ENCODE results near the gene SORCS2. TPM values are rescaled to one million over a fixed set of nuclear protein-coding genes. Genes with fewer than 3 reads are reported as not detected.

Gene SORCS2
- polyA plus RNA-seq, 1 of the 3 experiments (the other 2 are of a cell fraction), result 1.6 TPM

- Histone ChIP-seq H3K4me1 (ENCODE audit: control insufficient read depth in 1 of 2, insufficient read depth in 2 of 2, low read depth in 1 of 2, low read length in 1 of 2) (peaks cover 0 to 9% of the 10 kb centered on the region in 2 experiments; a peak in 1 of 4 replicates), H3K27me3 (ENCODE audit: insufficient read depth) (no peaks in the 10 kb centered on the region), H4K20me1 (ENCODE audit: insufficient read depth) (no peaks in the 10 kb centered on the region), H3K79me2 (ENCODE audit: insufficient read depth) (no peaks in the 10 kb centered on the region), H3K9me2 (no peaks in the 10 kb centered on the region), H3K9me3 (no peaks in the 10 kb centered on the region), H3K36me3 (replicated peaks in 1 of 2; ENCODE audit: control insufficient read depth in 1 of 2, insufficient read depth in 2 of 2, low read length in 1 of 2) (no peaks in the 10 kb centered on the region), H3K9ac (no peak overlapping the region), H3K4me2 (no peak overlapping the region), H2AFZ (ENCODE audit: low read depth) (no peak overlapping the region), H3K27ac (ENCODE audit: low read depth in 2 of 2, low read length in 1 of 2) (no peak overlapping the region), H3F3A (replicated peaks; ENCODE audit: insufficient read depth) (no peaks in the 10 kb centered on the region), H3K4me3 (ENCODE audit: low read depth in 2 of 2, low read length in 1 of 2) (no peak overlapping the region)
- TF ChIP-seq CTCF (IDR thresholded peaks at IDR 0.05) (no peak), YY1 (IDR thresholded peaks at IDR 0.05; ENCODE audit: low read depth) (no peak), USF2 (IDR thresholded peaks at IDR 0.05; ENCODE audit: borderline replicate concordance, low read depth, low read length) (no peak), RCOR1 (IDR thresholded peaks at IDR 0.05; ENCODE audit: low read length) (no peak), PBX3 (IDR thresholded peaks at IDR 0.05) (no peak), TAF1 (IDR thresholded peaks at IDR 0.05; ENCODE audit: borderline replicate concordance, low read depth, low read length) (no peak), TCF12 (IDR thresholded peaks at IDR 0.05) (no peak)
- 70% methylated on average over 2 of the region's 18 CpGs for WGBS (ENCODE audit: low lambda C conversion rate)
- CTCF ChIA-PET, result interaction anchor here (1.0 kb wide), 1 partner anchor 27 kb away, joined by 3 read pairs; no protein-coding TSS in a partner anchor
- POLR2A ChIA-PET, result no interaction called here
- no peak for DNase-seq
Observed at GRCh38 chr4:7692451-7693236, 500.3 kb downstream of the SORCS2 start.

GRCh38 chr4:7693237-7693608, 500.9 kb downstream of the SORCS2 start:
- Histone ChIP-seq H3K9ac (no peak overlapping the region), H3K4me2 (no peak overlapping the region), H3K36me3 (replicated peaks in 1 of 2; ENCODE audit: control insufficient read depth in 1 of 2, insufficient read depth in 2 of 2, low read length in 1 of 2) (no peaks in the 10 kb centered on the region), H4K20me1 (ENCODE audit: insufficient read depth) (no peaks in the 10 kb centered on the region), H3K9me3 (no peaks in the 10 kb centered on the region), H3F3A (replicated peaks; ENCODE audit: insufficient read depth) (no peaks in the 10 kb centered on the region), H3K79me2 (ENCODE audit: insufficient read depth) (no peaks in the 10 kb centered on the region), H3K4me1 (ENCODE audit: control insufficient read depth in 1 of 2, insufficient read depth in 2 of 2, low read depth in 1 of 2, low read length in 1 of 2) (peaks cover 0 to 9% of the 10 kb centered on the region in 2 experiments; a peak in 1 of 4 replicates), H3K27ac (ENCODE audit: low read depth in 2 of 2, low read length in 1 of 2) (no peak overlapping the region), H3K27me3 (ENCODE audit: insufficient read depth) (no peaks in the 10 kb centered on the region), H2AFZ (ENCODE audit: low read depth) (no peak overlapping the region), H3K9me2 (no peaks in the 10 kb centered on the region), H3K4me3 (ENCODE audit: low read depth in 2 of 2, low read length in 1 of 2) (no peak overlapping the region)
- ChIA-PET CTCF (interaction anchor here (1.0 kb wide), 1 partner anchor 27 kb away, joined by 3 read pairs; no protein-coding TSS in a partner anchor), POLR2A (no interaction called here)
- TF ChIP-seq CHD2 (IDR thresholded peaks at IDR 0.05; ENCODE audit: low read length, partially characterized antibody) (no peak), GATA2 (CRISPR knock-in tag; IDR thresholded peaks at IDR 0.05) (no peak), USF2 (IDR thresholded peaks at IDR 0.05; ENCODE audit: borderline replicate concordance, low read depth, low read length) (no peak), RAD21 (IDR thresholded peaks at IDR 0.05; ENCODE audit: low read length) (no peak), NFIC (IDR thresholded peaks at IDR 0.05; ENCODE audit: borderline replicate concordance) (no peak), SIN3A (IDR thresholded peaks at IDR 0.05; ENCODE audit: borderline replicate concordance, low read depth, low read length) (no peak)
- DNase-seq, result no peak
- WGBS (ENCODE audit: low lambda C conversion rate), result 54% methylated on average over 5 of the region's 6 CpGs

Data from SK-N-SH (cell line).